ENCODE measurements around the gene SP7. TPM values are rescaled to one million over a fixed set of nuclear protein-coding genes. Genes with fewer than 3 reads are reported as not detected.

SP7 gene
- total RNA-seq, 1 experiment from 2014 or later: not detected

DNA sequence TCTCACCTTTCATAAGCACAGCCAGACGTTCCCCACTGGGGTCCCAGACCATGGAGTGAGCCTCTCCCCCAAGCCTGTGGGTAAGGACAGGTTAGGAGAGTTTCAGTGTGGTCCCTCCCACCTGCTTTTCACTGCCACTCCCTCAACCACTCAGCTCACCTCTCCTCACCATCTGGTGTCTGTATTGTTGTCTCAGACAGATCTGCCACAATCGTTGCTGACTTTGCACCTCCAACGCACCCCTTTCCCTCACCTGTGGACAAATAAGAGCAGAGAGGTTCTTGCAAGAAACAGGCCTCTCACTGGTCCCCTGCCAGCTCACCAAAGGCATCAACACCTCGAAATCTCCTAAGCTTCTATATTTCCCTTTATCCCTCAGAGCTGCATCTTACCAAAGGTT lies 27.9 kb downstream of the SP7 start:
- ChIA-PET CTCF (interaction anchor here (0.6 to 2.6 kb wide), 2 partner anchors 10 to 13 kb away, joined by 4 to 10 read pairs; partner anchors contain the start of gene AAAS), POLR2A (no interaction called here)
- H3K36me3 ChIP-seq (ENCODE audit: control insufficient read depth, insufficient read depth, low read length): peaks cover 6% of the 10 kb centered on the region; the same call in 1 of the 2 replicates
- BruUV-seq (replicated peaks): no TSS peak
- no peak for ATAC-seq
- H3K9me3 ChIP-seq (ENCODE audit: control insufficient read depth, insufficient read depth, low read depth, low read length): no peaks in the 10 kb centered on the region
- H3K4me1 ChIP-seq (ENCODE audit: control insufficient read depth, insufficient read depth, low read length): peaks cover 2% of the 10 kb centered on the region; the same call in 1 of the 2 replicates
- no peak overlapping the region for H3K4me3 ChIP-seq (ENCODE audit: low read depth in 2 of 2, low read length in 2 of 2)
- H3K27ac ChIP-seq (ENCODE audit: low read length): no peak overlapping the region
- in situ Hi-C loops (cut with HindIII; ENCODE audit: low pct_unique_long_range_greater_than_20kb, low sequenced_read_pairs) (no loop called here), intact Hi-C loops (cut with micrococcal nuclease; ENCODE audit: unreplicated experiment) (no loop called here)
- DNase-seq (ENCODE audit: low read depth, low spot score): no peak
- TF ChIP-seq TCF7L2 (IDR thresholded peaks at IDR 0.05; ENCODE audit: low read depth, low read length) (no peak), POLR2AphosphoS5 (IDR thresholded peaks at IDR 0.05; ENCODE audit: low read depth, low read length) (no peak), SIN3A (IDR thresholded peaks at IDR 0.05; ENCODE audit: borderline replicate concordance, insufficient read depth, low read depth, low read length) (no peak)
- TF ChIP-seq, protein P1, sequence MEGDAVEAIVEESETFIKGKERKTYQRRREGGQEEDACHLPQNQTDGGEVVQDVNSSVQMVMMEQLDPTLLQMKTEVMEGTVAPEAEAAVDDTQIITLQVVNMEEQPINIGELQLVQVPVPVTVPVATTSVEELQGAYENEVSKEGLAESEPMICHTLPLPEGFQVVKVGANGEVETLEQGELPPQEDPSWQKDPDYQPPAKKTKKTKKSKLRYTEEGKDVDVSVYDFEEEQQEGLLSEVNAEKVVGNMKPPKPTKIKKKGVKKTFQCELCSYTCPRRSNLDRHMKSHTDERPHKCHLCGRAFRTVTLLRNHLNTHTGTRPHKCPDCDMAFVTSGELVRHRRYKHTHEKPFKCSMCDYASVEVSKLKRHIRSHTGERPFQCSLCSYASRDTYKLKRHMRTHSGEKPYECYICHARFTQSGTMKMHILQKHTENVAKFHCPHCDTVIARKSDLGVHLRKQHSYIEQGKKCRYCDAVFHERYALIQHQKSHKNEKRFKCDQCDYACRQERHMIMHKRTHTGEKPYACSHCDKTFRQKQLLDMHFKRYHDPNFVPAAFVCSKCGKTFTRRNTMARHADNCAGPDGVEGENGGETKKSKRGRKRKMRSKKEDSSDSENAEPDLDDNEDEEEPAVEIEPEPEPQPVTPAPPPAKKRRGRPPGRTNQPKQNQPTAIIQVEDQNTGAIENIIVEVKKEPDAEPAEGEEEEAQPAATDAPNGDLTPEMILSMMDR (IDR thresholded peaks at IDR 0.05): no peak
- TF ChIP-seq, protein P2, sequence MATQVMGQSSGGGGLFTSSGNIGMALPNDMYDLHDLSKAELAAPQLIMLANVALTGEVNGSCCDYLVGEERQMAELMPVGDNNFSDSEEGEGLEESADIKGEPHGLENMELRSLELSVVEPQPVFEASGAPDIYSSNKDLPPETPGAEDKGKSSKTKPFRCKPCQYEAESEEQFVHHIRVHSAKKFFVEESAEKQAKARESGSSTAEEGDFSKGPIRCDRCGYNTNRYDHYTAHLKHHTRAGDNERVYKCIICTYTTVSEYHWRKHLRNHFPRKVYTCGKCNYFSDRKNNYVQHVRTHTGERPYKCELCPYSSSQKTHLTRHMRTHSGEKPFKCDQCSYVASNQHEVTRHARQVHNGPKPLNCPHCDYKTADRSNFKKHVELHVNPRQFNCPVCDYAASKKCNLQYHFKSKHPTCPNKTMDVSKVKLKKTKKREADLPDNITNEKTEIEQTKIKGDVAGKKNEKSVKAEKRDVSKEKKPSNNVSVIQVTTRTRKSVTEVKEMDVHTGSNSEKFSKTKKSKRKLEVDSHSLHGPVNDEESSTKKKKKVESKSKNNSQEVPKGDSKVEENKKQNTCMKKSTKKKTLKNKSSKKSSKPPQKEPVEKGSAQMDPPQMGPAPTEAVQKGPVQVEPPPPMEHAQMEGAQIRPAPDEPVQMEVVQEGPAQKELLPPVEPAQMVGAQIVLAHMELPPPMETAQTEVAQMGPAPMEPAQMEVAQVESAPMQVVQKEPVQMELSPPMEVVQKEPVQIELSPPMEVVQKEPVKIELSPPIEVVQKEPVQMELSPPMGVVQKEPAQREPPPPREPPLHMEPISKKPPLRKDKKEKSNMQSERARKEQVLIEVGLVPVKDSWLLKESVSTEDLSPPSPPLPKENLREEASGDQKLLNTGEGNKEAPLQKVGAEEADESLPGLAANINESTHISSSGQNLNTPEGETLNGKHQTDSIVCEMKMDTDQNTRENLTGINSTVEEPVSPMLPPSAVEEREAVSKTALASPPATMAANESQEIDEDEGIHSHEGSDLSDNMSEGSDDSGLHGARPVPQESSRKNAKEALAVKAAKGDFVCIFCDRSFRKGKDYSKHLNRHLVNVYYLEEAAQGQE (IDR thresholded peaks at IDR 0.05; ENCODE audit: insufficient read depth in 1 of 2, low read depth in 2 of 2, low read length in 1 of 2): no peak
- H3K27me3 ChIP-seq (ENCODE audit: control insufficient read depth, insufficient read depth, low read length): no peaks in the 10 kb centered on the region

DNA sequence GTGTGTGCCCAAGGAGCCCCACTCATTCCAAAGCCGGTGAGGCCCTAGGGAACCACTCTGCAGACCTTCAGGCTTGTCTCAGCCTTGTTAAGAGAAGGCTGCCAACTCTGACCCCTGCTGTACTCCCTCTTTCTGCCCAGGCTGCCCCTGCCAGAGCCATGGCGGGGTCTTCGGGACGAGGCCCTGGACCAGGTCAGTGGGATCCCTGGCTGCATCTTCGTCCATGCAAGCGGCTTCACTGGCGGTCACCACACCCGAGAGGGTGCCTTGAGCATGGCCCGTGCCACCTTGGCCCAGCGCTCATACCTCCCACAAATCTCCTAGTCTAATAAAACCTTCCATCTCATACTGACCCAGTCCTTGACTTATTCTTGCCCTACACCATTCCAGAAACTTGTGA lies 29.3 kb downstream of the SP7 start:
- H3K4me3 ChIP-seq (ENCODE audit: low read depth in 2 of 2, low read length in 2 of 2): no peak overlapping the region
- ChIA-PET POLR2A (no interaction called here), CTCF (no interaction called here)
- in situ Hi-C loops (cut with HindIII; ENCODE audit: low pct_unique_long_range_greater_than_20kb, low sequenced_read_pairs): no loop called here
- peaks cover 12% of the 10 kb centered on the region for H3K4me1 ChIP-seq (ENCODE audit: control insufficient read depth, insufficient read depth, low read length)
- intact Hi-C loops (cut with micrococcal nuclease; ENCODE audit: unreplicated experiment): no loop called here
- H3K9me3 ChIP-seq (ENCODE audit: control insufficient read depth, insufficient read depth, low read depth, low read length): no peaks in the 10 kb centered on the region
- no peaks in the 10 kb centered on the region for H3K27me3 ChIP-seq (ENCODE audit: control insufficient read depth, insufficient read depth, low read length)
- ATAC-seq (no peak), DNase-seq (ENCODE audit: low read depth, low spot score) (no peak)
- no peak overlapping the region for H3K27ac ChIP-seq (ENCODE audit: low read length)
- H3K36me3 ChIP-seq (ENCODE audit: control insufficient read depth, insufficient read depth, low read length): peaks cover 6% of the 10 kb centered on the region; the same call in 1 of the 2 replicates
- TF ChIP-seq, protein P2 (IDR thresholded peaks at IDR 0.05; ENCODE audit: insufficient read depth in 1 of 2, low read depth in 2 of 2, low read length in 1 of 2): no peak
- no peak for TF ChIP-seq SIN3A (IDR thresholded peaks at IDR 0.05; ENCODE audit: borderline replicate concordance, insufficient read depth, low read depth, low read length)
- TF ChIP-seq POLR2AphosphoS5 (IDR thresholded peaks at IDR 0.05; ENCODE audit: low read depth, low read length): no peak
- TF ChIP-seq TCF7L2 (IDR thresholded peaks at IDR 0.05; ENCODE audit: low read depth, low read length): no peak
- TF ChIP-seq, protein P1 (IDR thresholded peaks at IDR 0.05): no peak
- no TSS peak for BruUV-seq (replicated peaks)

Data from Panc1 (cell line).